ENCODE measurements around the gene NLRP6.

The NLRP6 gene

DNA sequence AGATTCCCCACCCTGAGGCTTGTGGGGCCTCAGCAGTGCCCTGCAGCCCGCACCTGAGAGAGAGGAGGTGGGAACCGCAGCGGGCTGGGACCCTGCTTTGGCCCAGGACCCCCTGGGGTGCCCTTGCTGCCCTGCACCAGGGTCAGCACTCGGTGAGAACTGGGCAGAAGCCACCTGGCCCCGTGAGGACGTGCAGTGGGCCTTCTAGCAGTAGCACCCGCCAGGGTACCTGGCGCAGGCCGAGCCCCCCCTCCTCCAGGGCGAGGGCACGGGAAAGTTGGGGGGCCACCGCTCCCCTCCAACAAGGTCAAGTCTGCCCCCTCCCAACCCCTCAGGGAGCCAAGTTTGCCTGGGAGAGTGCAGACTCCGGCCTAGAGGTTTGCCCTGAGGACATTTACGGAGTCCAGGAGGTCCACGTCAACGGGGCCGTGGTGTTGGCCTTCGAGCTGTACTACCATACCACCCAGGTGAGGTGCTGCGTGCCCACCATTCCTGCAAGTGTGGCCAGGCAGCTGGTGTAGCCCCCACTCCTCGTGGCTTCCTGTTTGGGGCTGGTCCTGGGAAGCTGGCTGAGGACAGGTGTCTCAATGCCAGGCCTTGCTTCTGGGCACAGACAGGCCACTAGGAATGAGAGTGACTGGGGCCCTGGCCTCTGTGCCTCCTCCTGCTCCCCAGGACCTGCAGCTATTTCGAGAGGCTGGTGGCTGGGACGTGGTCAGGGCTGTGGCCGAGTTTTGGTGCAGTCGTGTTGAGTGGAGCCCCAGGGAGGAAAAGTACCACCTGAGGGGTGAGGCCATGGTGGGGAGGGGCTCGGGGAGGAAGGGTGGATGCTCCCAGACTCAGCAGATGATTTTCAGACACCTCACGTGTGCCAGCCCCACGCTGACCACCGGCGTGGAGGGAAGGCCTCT, 14.3 kb downstream of the NLRP6 start:
- H3K27me3 Mint-ChIP-seq, result peaks cover 3% of the 10 kb centered on the region

DNA sequence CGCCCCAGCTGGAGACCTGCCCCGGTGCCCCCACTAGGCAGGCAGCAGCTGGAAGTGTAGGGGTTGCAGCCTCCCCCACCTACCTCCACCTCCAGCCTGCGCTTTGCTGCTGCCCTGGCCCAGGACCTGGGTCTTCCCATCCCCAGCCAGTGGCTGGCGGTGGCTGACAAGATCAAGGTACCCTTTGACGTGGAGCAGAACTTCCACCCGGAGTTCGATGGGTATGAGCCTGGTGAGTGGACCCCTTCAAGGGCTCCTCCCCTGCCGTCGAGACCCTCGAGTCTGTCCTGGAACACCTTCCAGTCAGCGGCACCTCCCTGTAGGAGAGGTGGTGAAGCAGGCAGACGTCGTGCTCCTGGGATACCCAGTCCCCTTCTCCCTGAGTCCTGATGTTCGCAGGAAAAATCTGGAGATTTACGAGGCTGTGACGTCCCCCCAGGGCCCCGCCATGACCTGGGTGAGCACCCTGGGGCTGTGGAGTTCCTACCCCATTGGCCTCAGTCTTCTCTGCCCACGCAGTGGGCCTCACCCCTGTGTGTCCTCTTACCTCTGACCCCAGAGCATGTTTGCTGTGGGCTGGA, 15.2 kb downstream of the NLRP6 start:
- Mint-ChIP-seq H3K4me3 (no peak overlapping the region), H3K27me3 (no peaks in the 10 kb centered on the region), H3K9me3 (no peaks in the 10 kb centered on the region), H3K27ac (no peak overlapping the region), H3K36me3 (ENCODE audit: low read depth) (peaks cover 6% of the 10 kb centered on the region), H3K4me1 (peaks cover 32% of the 10 kb centered on the region)
- DNase-seq (no peak), ATAC-seq (no peak)

More for the DNA sequence above, 14.3 kb downstream of the NLRP6 start:
- Mint-ChIP-seq H3K4me1 (peaks cover 29% of the 10 kb centered on the region), H3K4me3 (no peak overlapping the region), H3K9me3 (no peaks in the 10 kb centered on the region), H3K36me3 (ENCODE audit: low read depth) (peaks cover 10% of the 10 kb centered on the region), H3K27ac (no peak overlapping the region)
- DNase-seq, result no peak
- ATAC-seq, result no peak

DNA sequence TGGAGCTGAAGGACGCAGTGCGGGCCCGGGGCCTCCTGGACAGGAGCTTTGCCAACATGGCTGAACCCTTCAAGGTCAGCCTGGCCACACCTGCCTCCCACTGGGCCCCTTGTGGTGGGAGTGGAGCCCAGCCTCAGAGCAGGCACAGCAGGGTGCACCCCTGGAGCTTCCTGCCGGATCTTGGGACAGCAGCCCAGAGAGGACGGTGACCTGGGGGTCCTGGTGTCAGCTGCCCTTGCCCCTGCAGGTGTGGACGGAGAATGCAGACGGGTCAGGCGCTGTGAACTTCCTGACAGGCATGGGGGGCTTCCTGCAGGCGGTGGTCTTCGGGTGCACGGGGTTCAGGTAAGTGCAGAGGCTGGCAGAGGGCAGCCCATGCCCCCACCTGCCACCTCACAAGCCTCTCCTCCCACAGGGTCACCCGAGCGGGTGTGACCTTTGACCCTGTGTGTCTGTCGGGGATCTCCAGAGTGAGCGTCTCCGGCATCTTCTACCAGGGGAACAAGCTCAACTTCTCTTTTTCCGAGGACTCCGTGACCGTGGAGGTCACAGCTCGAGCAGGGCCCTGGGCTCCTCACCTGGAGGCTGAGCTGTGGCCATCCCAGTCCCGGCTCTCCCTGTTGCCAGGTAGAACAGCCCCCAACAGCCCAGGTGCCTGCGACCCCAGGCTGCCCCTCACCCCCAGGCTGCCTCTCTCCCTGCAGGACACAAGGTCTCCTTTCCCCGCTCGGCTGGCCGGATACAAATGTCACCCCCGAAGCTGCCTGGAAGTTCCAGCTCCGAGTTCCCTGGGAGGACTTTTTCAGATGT, 15.8 kb downstream of the NLRP6 start:
- Mint-ChIP-seq H3K36me3 (ENCODE audit: low read depth) (peaks cover 6% of the 10 kb centered on the region), H3K4me3 (no peak overlapping the region), H3K4me1 (peaks cover 34% of the 10 kb centered on the region), H3K27ac (no peak overlapping the region), H3K9me3 (no peaks in the 10 kb centered on the region), H3K27me3 (no peaks in the 10 kb centered on the region)
- DNase-seq, result no peak
- ATAC-seq, result no peak

DNA sequence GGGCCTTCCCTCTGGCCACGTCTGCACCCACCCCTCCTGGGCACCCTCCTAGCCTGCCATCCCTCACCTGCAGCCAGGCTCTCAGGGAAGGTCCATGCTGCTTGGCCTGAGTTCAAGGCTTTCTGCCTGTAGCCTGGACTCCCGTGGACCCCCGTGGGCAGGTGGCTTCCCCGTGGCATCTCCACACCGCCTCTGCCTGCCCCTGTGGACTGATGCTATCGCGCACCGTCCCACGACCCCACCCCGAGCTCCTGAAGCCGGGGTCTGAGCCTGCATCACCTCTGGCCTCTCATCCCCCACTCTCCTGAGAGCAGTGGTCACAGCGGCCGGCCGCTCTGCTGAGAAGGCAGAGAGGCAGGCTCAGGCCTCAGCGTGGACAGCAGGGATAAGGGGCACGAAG, 16.6 kb downstream of the NLRP6 start:
- H3K4me3 Mint-ChIP-seq, result no peak overlapping the region
- peaks cover 1% of the 10 kb centered on the region for H3K27me3 Mint-ChIP-seq
- peaks cover 6% of the 10 kb centered on the region for H3K36me3 Mint-ChIP-seq (ENCODE audit: low read depth)
- H3K27ac Mint-ChIP-seq, result no peak overlapping the region
- peaks cover 33% of the 10 kb centered on the region for H3K4me1 Mint-ChIP-seq
- H3K9me3 Mint-ChIP-seq, result no peaks in the 10 kb centered on the region
- no peak for DNase-seq
- ATAC-seq, result no peak

DNA sequence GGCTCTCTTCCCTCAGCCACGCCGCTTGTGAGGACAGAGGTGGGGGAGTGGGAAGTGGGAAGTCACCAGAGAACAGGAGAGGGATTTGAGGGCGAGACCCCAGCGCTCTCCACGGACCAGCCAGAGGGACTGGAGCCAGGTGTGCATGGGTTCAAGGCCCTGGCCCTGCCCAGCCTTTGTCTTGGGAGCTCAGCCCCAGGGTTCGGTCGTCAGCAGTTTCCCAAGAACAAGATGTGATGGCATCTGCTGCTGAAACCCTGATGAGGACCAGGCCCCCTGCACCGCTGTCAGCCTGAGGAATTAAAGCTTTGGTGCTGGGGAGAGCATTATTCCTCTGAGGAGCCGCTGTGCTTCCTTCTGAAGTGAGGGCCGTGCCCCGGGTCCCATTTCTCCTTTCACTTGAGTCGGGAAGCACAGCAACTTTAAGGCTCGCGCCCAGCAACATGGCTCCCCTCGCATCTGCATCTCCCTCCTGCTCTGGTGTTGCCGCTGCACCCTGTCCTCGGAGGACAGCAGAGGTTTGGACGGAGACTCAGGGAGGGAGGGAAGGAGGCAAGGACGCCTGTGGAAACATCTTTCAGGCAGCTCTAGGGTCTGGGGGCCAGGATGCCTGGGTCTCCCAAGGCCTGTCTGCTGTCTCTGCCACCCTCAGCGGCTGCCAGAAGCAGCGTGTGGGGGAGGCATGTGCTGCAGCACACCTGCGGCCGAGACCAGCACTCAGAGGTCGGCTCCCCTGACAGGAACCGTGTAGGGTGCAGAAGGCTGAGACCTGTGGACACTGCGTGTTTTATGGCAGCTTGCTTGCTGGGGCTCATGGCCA, 17.4 kb downstream of the NLRP6 start:
- Mint-ChIP-seq H3K9me3 (no peaks in the 10 kb centered on the region), H3K27ac (no peak overlapping the region), H3K4me1 (peaks cover 31% of the 10 kb centered on the region), H3K27me3 (peaks cover 7% of the 10 kb centered on the region), H3K4me3 (no peak overlapping the region), H3K36me3 (ENCODE audit: low read depth) (peaks cover 6% of the 10 kb centered on the region)
- ATAC-seq (no peak), DNase-seq (no peak)

DNA sequence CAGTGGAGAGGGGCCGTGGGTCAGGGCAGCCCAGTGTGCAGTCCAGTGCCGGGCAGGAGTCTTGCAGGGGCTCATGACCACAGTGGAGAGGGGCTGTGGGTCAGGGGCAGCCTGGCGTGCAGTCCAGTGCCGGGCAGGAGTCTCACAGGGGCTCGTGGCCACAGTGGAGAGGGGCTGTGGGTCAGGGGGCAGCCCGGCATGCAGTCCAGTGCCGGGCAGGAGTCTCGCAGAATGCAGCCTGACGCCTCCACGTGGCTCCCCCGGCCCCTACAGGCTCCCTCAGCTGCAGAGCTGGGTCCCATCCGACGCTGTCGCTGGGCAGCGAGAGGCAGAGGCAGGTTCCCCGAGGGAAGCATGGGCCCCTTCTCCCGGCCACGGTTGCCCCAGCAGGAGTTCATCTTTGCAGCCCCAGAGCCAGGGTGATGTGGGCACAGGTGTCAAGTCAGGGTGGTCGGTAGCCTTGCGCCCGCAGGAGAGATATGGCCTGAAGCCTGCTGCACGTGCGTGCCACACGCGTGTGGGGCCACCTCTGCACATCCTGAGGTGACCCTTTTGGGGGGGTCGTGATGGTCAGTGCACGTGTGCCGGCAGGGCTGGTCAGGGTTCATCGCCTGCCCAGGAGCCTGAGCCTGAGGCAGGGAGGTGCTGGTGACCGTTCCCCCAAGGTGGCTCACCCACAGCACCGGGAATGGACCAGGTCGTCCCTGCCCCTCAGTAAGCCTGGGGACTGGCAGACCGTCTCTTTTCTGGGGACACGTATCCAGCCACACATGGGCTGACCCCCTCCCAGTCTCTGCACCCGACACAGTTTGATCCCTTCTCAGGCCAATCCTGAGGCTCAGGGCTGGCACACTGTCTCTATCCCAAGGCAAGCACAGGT, 18.2 kb downstream of the NLRP6 start:
- Mint-ChIP-seq H3K9me3 (no peaks in the 10 kb centered on the region), H3K27me3 (peaks cover 12% of the 10 kb centered on the region), H3K4me3 (no peak overlapping the region), H3K4me1 (peaks cover 28% of the 10 kb centered on the region), H3K27ac (no peak overlapping the region), H3K36me3 (ENCODE audit: low read depth) (peaks cover 2% of the 10 kb centered on the region)
- no peak for DNase-seq
- ATAC-seq, result no peak

DNA sequence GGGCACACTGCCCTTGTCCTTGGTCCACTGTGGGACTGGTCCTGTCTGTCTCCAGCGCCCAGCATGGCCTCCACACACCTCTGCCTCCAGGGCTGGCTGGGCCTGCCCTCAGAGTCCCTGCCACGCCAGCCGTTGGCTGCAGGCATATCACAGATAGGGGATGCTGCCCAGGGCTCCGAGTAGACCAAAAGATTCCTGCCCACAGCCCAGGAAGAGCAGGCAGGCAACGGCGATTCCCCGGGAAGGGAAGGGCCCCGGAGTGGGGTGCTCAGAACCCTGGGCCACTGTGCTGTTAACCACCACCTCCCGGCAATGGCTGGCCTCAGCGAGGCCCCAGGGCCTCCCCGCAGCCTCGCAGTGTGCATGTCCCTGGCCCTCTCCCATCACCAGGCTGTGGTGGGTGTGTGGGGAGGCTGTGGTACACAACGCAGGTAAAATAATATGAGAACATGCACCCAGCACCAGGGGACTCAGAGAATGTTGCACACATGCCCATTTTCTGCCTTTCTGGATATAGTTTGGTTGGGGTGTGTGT, 18.9 kb downstream of the NLRP6 start:
- H3K4me3 Mint-ChIP-seq, result peak overlapping the region; percentile 57
- H3K36me3 Mint-ChIP-seq (ENCODE audit: low read depth), result no peaks in the 10 kb centered on the region
- no peak for DNase-seq
- H3K27me3 Mint-ChIP-seq, result peaks cover 14% of the 10 kb centered on the region
- ATAC-seq, result peak; percentile 29
- no peaks in the 10 kb centered on the region for H3K9me3 Mint-ChIP-seq
- peaks cover 26% of the 10 kb centered on the region for H3K4me1 Mint-ChIP-seq
- peak overlapping the region; percentile 74 for H3K27ac Mint-ChIP-seq

DNA sequence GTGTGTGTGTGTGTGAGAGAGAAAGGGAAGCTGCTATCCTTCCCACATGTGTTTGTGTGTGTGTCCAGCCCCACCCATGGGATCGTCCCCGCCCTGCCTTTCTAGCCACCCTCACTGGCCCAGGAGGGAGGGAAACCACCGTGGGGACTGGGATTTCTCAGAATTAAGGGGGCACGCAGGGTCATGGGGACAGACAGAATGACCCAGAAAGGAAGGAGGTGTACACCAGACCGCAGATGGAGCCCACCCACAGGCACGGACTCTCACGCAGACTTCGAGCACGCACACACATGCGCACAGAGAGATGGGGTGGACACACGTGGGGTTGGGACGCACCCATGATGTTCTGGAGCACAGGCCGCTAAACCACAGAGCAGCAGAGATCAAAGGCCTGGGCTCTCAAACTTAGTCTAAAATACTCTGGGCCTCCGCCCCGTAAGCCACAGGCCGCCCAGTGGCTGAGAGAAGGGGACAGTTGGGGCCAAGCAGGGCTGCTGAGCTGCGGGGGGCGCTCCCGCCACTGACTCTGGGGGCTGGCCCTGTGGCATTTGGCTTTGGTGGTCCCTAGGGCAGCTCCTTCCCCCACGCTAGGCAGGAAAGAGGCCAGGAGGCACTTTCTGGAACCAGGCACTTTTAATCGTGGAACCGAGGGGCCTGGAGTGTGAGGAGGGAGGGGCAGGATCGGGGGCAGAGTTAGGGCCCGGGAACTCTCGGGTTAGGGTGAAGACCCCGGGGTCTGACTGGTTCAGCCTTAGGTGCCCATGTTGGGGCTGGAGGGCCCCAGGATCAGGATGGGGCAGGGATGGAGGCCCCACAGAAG, 19.6 kb downstream of the NLRP6 start:
- Mint-ChIP-seq H3K4me1 (peaks cover 32% of the 10 kb centered on the region), H3K4me3 (peak overlapping the region; percentile 57), H3K27ac (peak overlapping the region; percentile 74), H3K36me3 (ENCODE audit: low read depth) (no peaks in the 10 kb centered on the region), H3K27me3 (peaks cover 15% of the 10 kb centered on the region), H3K9me3 (no peaks in the 10 kb centered on the region)
- DNase-seq (peak; percentile 48), ATAC-seq (peak; percentile 57)

DNA sequence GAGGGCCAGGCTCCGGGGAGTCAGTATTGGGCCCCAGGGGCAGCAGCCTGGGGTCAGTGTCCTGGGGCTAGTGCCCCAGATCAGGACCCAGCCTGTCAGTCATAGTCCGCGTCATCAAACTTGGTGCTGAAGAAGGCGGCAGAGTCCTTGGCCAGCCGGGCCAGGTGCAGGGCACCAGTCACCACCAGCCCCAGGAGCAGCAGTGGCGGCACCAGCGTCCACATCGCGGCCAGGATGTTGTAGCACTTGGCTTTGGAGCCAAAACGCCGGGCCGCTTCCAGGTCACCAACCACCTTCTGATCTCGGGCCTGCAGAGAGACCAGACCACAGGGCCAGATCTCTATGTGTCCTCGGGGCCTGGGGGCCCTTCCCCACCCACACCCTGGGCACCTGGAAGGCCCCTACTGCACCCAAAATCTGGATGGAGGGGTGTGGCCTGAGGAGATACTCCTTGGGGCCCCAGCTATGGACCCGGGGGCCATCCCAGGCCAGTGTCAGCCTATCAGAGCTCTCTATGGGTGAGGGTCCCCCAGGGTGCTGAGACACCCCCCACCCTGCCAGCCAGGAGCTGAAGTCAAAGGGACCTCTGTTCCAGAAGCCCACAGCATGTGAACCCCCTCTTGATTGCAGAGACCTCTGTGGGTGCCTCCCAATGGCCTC, 20.3 kb downstream of the NLRP6 start:
- peak; percentile 2 for ATAC-seq
- peaks cover 40% of the 10 kb centered on the region for H3K4me1 Mint-ChIP-seq

DNA sequence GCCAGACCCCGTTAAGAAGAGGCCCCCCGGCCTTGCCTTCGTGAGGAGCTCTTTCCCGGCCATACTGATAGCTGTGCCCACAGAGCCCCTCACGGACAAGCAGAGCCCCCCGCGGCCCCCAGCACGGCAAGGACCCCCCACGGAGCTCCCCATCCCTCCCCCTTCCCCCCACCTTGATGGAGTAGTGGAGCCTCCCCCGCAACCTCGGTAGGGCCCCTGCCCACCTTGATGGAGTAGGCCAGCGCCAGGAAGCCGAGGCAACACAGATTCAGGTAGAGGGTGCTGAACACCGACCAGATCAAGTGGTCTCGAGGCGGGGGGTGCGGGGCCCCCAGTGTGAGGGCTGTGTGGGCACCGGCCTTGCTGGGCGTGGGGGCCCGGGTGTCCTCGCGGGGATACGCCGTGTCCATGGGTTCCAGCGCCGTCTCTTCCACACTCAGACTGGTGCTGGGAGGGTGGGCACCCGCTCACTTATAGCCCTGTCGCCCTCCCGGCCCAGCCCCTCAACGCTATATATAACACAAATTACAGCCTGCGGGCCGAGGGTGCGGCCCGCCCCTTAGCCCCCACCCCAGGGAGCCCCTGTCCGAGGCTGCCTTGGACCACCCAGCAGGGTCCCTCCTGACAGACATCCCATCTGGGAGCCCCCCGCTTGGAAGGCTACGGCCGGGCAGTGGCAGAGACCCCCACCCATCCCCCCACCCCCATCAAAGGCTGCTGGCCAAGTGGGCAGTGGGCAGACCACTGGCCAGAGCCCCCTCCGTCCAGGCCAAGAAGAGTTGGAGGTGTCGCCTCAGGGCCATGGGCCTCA, 21.1 kb downstream of the NLRP6 start, which contains the start of gene IFITM5:
IFITM5 (minus strand) TSS at position 446 of the 811 bp plus-strand sequence; CDS start at position 410, 36 bp downstream.
- H3K27me3 Mint-ChIP-seq, result peaks cover 17% of the 10 kb centered on the region
- peaks cover 45% of the 10 kb centered on the region for H3K4me1 Mint-ChIP-seq
- no peaks in the 10 kb centered on the region for H3K36me3 Mint-ChIP-seq (ENCODE audit: low read depth)
- peak within 1 kb of the TSS; percentile 19 for H3K27ac Mint-ChIP-seq
- H3K9me3 Mint-ChIP-seq, result no peaks in the 10 kb centered on the region
- H3K4me3 Mint-ChIP-seq, result no peak within 1 kb of the TSS
- DNase-seq (no peak), ATAC-seq (no peak)

More for the DNA sequence above, 20.3 kb downstream of the NLRP6 start:
- no peaks in the 10 kb centered on the region for H3K9me3 Mint-ChIP-seq
- peak overlapping the region; percentile 46 for H3K27ac Mint-ChIP-seq
- H3K27me3 Mint-ChIP-seq, result peaks cover 17% of the 10 kb centered on the region
- H3K4me3 Mint-ChIP-seq, result no peak overlapping the region
- no peak for DNase-seq
- H3K36me3 Mint-ChIP-seq (ENCODE audit: low read depth), result no peaks in the 10 kb centered on the region

DNA sequence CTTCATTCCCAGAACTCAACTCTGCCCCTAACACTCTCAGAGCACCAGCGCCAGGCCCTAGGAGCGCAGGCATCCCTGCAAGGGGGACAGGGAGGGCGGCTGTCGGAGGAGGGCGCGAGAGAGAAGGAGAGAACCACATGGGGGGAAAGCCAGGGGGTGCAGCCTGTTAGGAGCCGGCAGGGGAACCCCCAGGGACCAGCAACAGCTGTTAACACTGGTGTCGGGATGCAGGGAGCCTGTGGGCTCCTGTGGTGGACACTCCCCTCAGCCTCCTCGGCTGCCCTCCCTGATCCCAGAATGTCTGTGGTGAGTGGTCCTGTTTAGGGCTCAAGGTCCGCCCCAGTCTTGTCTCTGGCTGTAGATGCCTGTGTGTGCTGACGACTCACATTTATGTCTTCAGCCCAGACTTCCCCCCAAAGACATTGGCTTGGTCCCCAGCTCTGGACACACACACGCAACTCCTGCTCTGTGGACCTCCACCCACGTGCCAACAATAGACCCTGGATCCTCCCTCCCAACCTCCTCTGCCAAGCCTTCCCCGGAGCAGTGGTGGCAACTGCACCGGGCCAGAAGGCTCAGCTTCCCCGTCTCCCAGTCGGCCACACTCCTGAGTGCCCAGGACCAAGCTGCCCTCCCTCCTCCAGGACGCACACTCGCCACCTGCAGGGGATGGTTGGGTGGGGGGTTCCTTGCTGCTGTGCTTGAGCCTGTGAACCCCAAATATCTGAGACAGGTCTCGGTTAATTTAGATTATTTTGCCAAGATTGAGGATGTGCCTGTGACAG, 21.9 kb downstream of the NLRP6 start:
- Mint-ChIP-seq H3K9me3 (no peaks in the 10 kb centered on the region), H3K36me3 (ENCODE audit: low read depth) (no peaks in the 10 kb centered on the region), H3K27ac (peak overlapping the region; percentile 19), H3K4me1 (peaks cover 50% of the 10 kb centered on the region), H3K4me3 (no peak overlapping the region), H3K27me3 (peaks cover 17% of the 10 kb centered on the region)
- ATAC-seq (peak; percentile 5), DNase-seq (peak; percentile 44)

All from activated naive CD8-positive, alpha-beta T cell treated with anti-CD3 and anti-CD28 coated beads, Interleukin-2, amount 50 U/mL, for 24 hours (primary cell).